ENCODE measurements around the gene ATF6.

GRCh38 chr1:161720956-161721737 is 45.0 kb upstream of the ATF6 start, which contains the start of gene FCRLB:
- TF ChIP-seq, protein P1, sequence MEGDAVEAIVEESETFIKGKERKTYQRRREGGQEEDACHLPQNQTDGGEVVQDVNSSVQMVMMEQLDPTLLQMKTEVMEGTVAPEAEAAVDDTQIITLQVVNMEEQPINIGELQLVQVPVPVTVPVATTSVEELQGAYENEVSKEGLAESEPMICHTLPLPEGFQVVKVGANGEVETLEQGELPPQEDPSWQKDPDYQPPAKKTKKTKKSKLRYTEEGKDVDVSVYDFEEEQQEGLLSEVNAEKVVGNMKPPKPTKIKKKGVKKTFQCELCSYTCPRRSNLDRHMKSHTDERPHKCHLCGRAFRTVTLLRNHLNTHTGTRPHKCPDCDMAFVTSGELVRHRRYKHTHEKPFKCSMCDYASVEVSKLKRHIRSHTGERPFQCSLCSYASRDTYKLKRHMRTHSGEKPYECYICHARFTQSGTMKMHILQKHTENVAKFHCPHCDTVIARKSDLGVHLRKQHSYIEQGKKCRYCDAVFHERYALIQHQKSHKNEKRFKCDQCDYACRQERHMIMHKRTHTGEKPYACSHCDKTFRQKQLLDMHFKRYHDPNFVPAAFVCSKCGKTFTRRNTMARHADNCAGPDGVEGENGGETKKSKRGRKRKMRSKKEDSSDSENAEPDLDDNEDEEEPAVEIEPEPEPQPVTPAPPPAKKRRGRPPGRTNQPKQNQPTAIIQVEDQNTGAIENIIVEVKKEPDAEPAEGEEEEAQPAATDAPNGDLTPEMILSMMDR (conservative IDR thresholded peaks at IDR 0.05): no peak
- no peak for TF ChIP-seq ZFX (IDR thresholded peaks at IDR 0.05)

Measured in C4-2B (cell line).